Testis (tissue), 2 donors: Measurements from ENCODE around the gene RYR3.

Experiments
- CTCF ChIP-seq, 3 experiments: fragments of 450-650 bp in 2 of 3; fragments of 200-600 bp in 1 of 3; sonication (generic) in 1 of 3; IDR thresholded peaks; one replicate each; pipeline ENCODE4 v1.5.1; 2016 to 2019; ENCODE audit warnings: antibody characterized with exemption in 3 of 3, mild to moderate bottlenecking in 2 of 3, moderate library complexity in 1 of 3
- POLR2A ChIP-seq: fragments of 450-650 bp; IDR thresholded peaks from one replicate; pipeline ENCODE4 v1.6.1; 2017; ENCODE audit warnings: antibody characterized with exemption, mild to moderate bottlenecking, moderate library complexity

- TF ChIP-seq CTCF (IDR thresholded peaks at IDR 0.05) (no peak), POLR2A (no peak)
These were observed 474.6 kb downstream of the RYR3 start for GRCh38 chr15:33785366-33785765.
